Measurements from ENCODE around the gene FAT2. TPM values are rescaled to one million over a fixed set of nuclear protein-coding genes. Genes with fewer than 3 reads are reported as not detected.

FAT2 gene
- total and polyA plus RNA-seq, 2 experiments from 2014 or later: 0.06 to 0.59 TPM

GRCh38 chr5:151555760-151556576 lies 35.2 kb downstream of the FAT2 start (continued):
- TF ChIP-seq REST (IDR thresholded peaks at IDR 0.05; ENCODE audit: unreplicated experiment) (no peak), ETS1 (IDR thresholded peaks at IDR 0.05) (no peak), CTCF (conservative IDR thresholded peaks at IDR 0.05; ENCODE audit: low read depth in 2 of 2) (no peak), EZH2phosphoT487 (IDR thresholded peaks at IDR 0.05; ENCODE audit: unreplicated experiment) (no peak), EZH2 (IDR thresholded peaks at IDR 0.05; ENCODE audit: low read depth, unreplicated experiment) (no peak), ZNF331 (CRISPR knock-in tag; IDR thresholded peaks at IDR 0.05; ENCODE audit: low read depth) (no peak)

GRCh38 chr5:151553695-151554094 lies 37.4 kb downstream of the FAT2 start:
- TF ChIP-seq REST (IDR thresholded peaks at IDR 0.05; ENCODE audit: unreplicated experiment) (no peak), POLR2AphosphoS5 (IDR thresholded peaks at IDR 0.05; ENCODE audit: low read depth) (no peak)
- Histone ChIP-seq H4K20me1 (replicated peaks; ENCODE audit: insufficient read depth) (no peaks in the 10 kb centered on the region), H3K9me2 (ENCODE audit: insufficient read depth) (no peaks in the 10 kb centered on the region), H3K79me2 (replicated peaks; ENCODE audit: insufficient read depth) (no peaks in the 10 kb centered on the region), H3K27me3 (ENCODE audit: insufficient read depth) (no peaks in the 10 kb centered on the region), H3K36me3 (ENCODE audit: insufficient read depth) (no peaks in the 10 kb centered on the region), H2AFZ (no peak overlapping the region), H3K4me2 (no peak overlapping the region), H3K27ac (ENCODE audit: low read depth) (no peak overlapping the region), H3K4me1 (ENCODE audit: insufficient read depth) (no peaks in the 10 kb centered on the region), H3F3A (replicated peaks; ENCODE audit: low read depth) (no peaks in the 10 kb centered on the region), H3K4me3 (no peak overlapping the region)
- Mint-ChIP-seq H3K27me3 (ENCODE audit: insufficient read depth, low read depth, poor library complexity) (peaks cover 6% of the 10 kb centered on the region), H3K36me3 (ENCODE audit: low read depth) (no peaks in the 10 kb centered on the region), H3K4me1 (no peaks in the 10 kb centered on the region), H3K27ac (no peak overlapping the region), H3K9me3 (no peaks in the 10 kb centered on the region; the same call in 2 of the 3 replicates), H3K4me3 (no peak overlapping the region)
- no peak for DNase-seq (ENCODE audit: low spot score)
- ATAC-seq: no peak
